ENCODE results near the gene FCHSD2.

Gene FCHSD2

DNA sequence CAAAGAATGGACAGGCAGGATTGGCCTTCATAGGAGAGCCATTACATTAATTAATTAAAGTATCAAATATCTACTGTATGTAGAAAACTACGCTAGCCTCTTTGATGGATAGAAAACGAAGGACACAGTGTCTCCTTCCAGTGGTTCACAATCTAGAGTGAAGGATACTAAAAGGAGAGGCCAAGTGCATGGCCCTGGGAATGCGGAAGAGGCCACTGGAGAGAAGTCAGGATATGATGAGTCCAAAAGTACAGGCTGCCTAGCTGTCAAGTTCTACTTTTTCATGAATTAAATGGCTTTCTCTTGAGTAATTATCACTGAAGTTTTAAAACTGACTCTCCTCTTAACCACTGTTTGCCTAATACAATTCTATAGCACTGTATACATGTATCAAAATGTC, 286.1 kb downstream of the FCHSD2 start:
- Histone ChIP-seq H3K27me3 (ENCODE audit: control insufficient read depth in 2 of 2, insufficient read depth in 2 of 2, low read length in 2 of 2) (no peaks in the 10 kb centered on the region), H3K36me3 (ENCODE audit: control insufficient read depth in 2 of 2, insufficient read depth in 2 of 2, low read length in 2 of 2) (peaks cover 0 to 2% of the 10 kb centered on the region in 2 donors), H3K4me3 (ENCODE audit: low read length in 2 of 2) (no peak overlapping the region), H3K9ac (ENCODE audit: low read depth in 1 of 2, low read length in 2 of 2) (no peak overlapping the region), H3K9me3 (ENCODE audit: control insufficient read depth in 2 of 2, low read length in 2 of 2) (no peaks in the 10 kb centered on the region), H3K4me1 (ENCODE audit: control insufficient read depth in 2 of 2, insufficient read depth in 2 of 2, low read length in 2 of 2) (no peaks in the 10 kb centered on the region), H3K27ac (ENCODE audit: low read depth in 2 of 2, low read length in 2 of 2) (no peak overlapping the region)

DNA sequence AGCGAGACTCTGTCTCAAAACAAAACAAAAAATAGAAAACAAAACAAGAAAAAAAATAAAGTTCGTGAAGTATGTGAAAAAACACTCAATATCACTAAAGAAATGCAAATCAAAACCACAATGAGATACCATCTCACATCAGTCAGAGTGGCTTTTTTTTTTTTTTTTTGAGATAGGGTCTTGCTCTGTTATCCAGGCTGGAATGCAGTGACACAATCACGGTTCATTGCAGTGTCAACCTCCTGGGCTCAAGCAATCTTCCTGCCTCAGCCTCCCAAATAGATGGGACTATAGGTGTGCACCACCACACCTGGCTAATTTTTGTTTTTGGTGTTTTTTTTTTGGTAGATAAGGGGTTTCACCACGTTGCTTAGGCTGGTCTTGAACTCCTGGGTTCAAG, 290.4 kb downstream of the FCHSD2 start:
- no peaks in the 10 kb centered on the region for H3K27me3 ChIP-seq (ENCODE audit: control insufficient read depth in 2 of 2, insufficient read depth in 2 of 2, low read length in 2 of 2)
- no peak overlapping the region for H3K9ac ChIP-seq (ENCODE audit: low read depth in 1 of 2, low read length in 2 of 2)
- H3K4me1 ChIP-seq (ENCODE audit: control insufficient read depth in 2 of 2, insufficient read depth in 2 of 2, low read length in 2 of 2) = no peaks in the 10 kb centered on the region
- H3K9me3 ChIP-seq (ENCODE audit: control insufficient read depth in 2 of 2, low read length in 2 of 2) = no peaks in the 10 kb centered on the region
- peaks cover 0 to 2% of the 10 kb centered on the region in 2 donors for H3K36me3 ChIP-seq (ENCODE audit: control insufficient read depth in 2 of 2, insufficient read depth in 2 of 2, low read length in 2 of 2)
- no peak overlapping the region for H3K27ac ChIP-seq (ENCODE audit: low read depth in 2 of 2, low read length in 2 of 2)
- no peak overlapping the region for H3K4me3 ChIP-seq (ENCODE audit: low read length in 2 of 2)

DNA sequence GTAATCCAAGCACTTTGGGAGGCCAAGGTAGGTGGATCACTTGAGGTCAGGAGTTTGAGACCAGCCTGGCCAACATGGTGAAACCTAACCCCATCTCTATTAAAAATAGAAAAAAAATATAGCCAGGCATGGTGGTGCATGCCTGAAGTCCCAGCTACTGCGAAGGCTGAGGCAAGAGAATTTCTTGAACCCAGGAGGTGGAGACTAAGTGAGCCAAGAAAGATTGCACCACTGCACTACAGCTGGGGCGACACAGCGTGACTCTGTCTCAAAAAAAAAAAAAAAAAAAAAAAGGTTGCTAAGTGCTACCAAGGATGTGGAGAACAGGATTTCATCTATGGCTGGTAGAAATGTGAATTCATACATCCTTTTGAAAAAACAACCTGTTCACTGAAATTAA, 291.3 kb downstream of the FCHSD2 start:
- peaks cover 0 to 2% of the 10 kb centered on the region in 2 donors for H3K36me3 ChIP-seq (ENCODE audit: control insufficient read depth in 2 of 2, insufficient read depth in 2 of 2, low read length in 2 of 2)
- no peaks in the 10 kb centered on the region for H3K27me3 ChIP-seq (ENCODE audit: control insufficient read depth in 2 of 2, insufficient read depth in 2 of 2, low read length in 2 of 2)
- H3K27ac ChIP-seq (ENCODE audit: low read depth in 2 of 2, low read length in 2 of 2) = no peak overlapping the region
- H3K4me3 ChIP-seq (ENCODE audit: low read length in 2 of 2) = no peak overlapping the region
- no peak overlapping the region for H3K9ac ChIP-seq (ENCODE audit: low read depth in 1 of 2, low read length in 2 of 2)
- no peaks in the 10 kb centered on the region for H3K9me3 ChIP-seq (ENCODE audit: control insufficient read depth in 2 of 2, low read length in 2 of 2)
- no peaks in the 10 kb centered on the region for H3K4me1 ChIP-seq (ENCODE audit: control insufficient read depth in 2 of 2, insufficient read depth in 2 of 2, low read length in 2 of 2)

DNA sequence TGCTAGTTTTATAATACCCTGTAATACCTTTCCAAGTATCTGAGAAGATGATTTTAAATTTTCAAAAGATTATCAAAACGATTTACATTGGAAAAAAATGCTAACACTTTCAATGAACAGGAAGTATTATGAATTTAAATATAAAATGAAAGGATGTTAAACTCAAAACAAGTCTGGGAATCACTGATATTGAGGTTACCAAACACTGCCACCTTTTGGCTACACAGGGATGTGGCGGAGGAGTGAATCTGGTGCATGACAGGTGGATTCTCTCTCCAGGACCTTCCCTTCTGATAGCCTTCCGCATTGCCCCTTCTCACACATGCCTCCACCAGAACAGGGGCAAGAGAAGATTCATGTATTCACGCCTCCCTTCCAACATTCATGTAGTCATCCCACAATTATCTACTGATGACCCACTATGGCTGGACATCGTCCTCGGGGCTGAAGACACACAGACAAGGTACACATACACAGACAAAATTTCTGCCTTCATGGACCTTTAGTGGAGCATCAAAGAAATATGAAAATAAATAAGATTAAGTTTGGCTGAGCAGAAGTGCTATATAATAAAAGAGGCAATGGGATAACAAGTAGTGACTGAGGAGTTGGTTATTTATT, 293.2 kb downstream of the FCHSD2 start:
- no peaks in the 10 kb centered on the region for H3K4me1 ChIP-seq (ENCODE audit: control insufficient read depth in 2 of 2, insufficient read depth in 2 of 2, low read length in 2 of 2)
- H3K36me3 ChIP-seq (ENCODE audit: control insufficient read depth in 2 of 2, insufficient read depth in 2 of 2, low read length in 2 of 2) = peaks cover 0 to 2% of the 10 kb centered on the region in 2 donors
- no peak overlapping the region for H3K4me3 ChIP-seq (ENCODE audit: low read length in 2 of 2)
- H3K9ac ChIP-seq (ENCODE audit: low read depth in 1 of 2, low read length in 2 of 2) = no peak overlapping the region
- no peaks in the 10 kb centered on the region for H3K9me3 ChIP-seq (ENCODE audit: control insufficient read depth in 2 of 2, low read length in 2 of 2)
- no peak overlapping the region for H3K27ac ChIP-seq (ENCODE audit: low read depth in 2 of 2, low read length in 2 of 2)
- H3K27me3 ChIP-seq (ENCODE audit: control insufficient read depth in 2 of 2, insufficient read depth in 2 of 2, low read length in 2 of 2) = no peaks in the 10 kb centered on the region

DNA sequence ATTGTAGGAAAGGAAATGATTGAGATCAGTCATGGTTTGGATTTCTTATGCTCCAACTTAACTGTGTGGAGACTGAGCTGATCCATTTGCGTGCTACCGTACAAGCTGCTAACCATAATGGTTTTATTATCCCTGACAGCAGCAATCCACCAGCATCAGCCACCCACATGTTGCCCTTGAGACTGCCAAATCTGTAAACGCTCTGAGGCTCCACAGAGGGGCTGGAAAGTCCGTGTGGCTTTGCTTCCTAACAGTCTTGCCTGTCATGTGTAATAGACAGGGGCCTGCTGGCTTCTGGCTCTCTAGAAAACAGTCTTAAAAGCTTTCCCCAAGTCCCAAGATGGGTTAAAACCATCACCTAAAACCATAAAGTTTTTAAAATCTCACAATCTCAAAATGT, 297.8 kb downstream of the FCHSD2 start:
- peaks cover 15 to 31% of the 10 kb centered on the region in 2 donors for H3K36me3 ChIP-seq (ENCODE audit: control insufficient read depth in 2 of 2, insufficient read depth in 2 of 2, low read length in 2 of 2)
- no peaks in the 10 kb centered on the region for H3K9me3 ChIP-seq (ENCODE audit: control insufficient read depth in 2 of 2, low read length in 2 of 2)
- H3K4me1 ChIP-seq (ENCODE audit: control insufficient read depth in 2 of 2, insufficient read depth in 2 of 2, low read length in 2 of 2) = no peaks in the 10 kb centered on the region
- no peak overlapping the region for H3K9ac ChIP-seq (ENCODE audit: low read depth in 1 of 2, low read length in 2 of 2)
- H3K27ac ChIP-seq (ENCODE audit: low read depth in 2 of 2, low read length in 2 of 2) = no peak overlapping the region
- H3K27me3 ChIP-seq (ENCODE audit: control insufficient read depth in 2 of 2, insufficient read depth in 2 of 2, low read length in 2 of 2) = no peaks in the 10 kb centered on the region
- H3K4me3 ChIP-seq (ENCODE audit: low read length in 2 of 2) = no peak overlapping the region

DNA sequence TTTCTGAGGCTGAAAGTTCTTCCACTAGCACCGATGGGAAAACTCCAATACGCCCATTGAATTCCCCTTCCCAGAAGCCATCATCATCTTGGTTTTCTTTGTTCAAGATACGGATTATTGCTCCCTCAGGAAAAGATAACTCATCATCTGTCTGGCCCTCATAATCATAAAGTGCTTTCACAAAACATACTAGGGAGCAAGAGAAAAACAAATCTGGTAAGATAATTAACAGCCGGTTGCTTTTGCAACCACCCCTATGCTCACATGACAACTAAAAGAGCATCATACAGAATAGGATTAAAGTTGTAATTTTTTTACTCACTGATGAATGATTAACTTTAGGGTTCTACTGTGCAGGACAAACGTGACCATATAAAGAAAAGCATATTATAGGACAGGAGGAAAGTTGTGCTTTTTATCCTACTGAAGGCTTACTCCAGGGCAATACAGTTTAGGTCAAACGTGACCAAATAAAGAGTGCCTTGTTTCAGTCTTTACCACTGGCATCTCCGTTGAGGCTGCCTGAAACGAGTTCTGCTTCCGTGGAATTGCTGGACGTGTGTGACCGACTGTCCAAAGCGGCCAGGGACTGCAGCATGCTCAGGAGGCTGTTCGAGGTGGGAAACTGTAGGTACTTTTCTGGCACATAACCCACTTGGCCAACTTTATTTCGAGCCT, 299.3 kb downstream of the FCHSD2 start:
- Histone ChIP-seq H3K4me1 (ENCODE audit: control insufficient read depth in 2 of 2, insufficient read depth in 2 of 2, low read length in 2 of 2) (no peaks in the 10 kb centered on the region), H3K36me3 (ENCODE audit: control insufficient read depth in 2 of 2, insufficient read depth in 2 of 2, low read length in 2 of 2) (peaks cover 15 to 37% of the 10 kb centered on the region in 2 donors), H3K27ac (ENCODE audit: low read depth in 2 of 2, low read length in 2 of 2) (no peak overlapping the region), H3K9me3 (ENCODE audit: control insufficient read depth in 2 of 2, low read length in 2 of 2) (no peaks in the 10 kb centered on the region), H3K9ac (ENCODE audit: low read depth in 1 of 2, low read length in 2 of 2) (no peak overlapping the region), H3K27me3 (ENCODE audit: control insufficient read depth in 2 of 2, insufficient read depth in 2 of 2, low read length in 2 of 2) (no peaks in the 10 kb centered on the region), H3K4me3 (ENCODE audit: low read length in 2 of 2) (no peak overlapping the region)

DNA sequence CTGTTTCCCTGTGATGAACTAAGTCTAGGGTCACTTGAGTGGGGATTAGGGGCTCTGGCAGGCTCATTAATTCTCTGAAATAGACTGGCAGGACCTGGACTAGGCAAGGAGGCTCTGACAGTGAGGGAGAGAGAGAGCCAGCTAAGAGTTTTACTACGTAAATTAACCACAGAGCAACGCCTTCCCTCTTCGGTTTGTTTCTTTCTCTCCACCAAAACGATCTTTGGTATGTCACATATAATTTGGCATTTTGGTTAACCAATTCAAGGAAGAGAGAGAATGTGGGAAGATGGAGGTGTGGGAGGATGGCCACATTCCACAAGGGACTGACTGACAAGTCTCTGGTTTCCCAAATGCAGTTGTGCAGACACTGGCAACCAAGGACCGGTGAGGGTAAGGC, 300.0 kb downstream of the FCHSD2 start:
- H3K27ac ChIP-seq (ENCODE audit: low read depth in 2 of 2, low read length in 2 of 2) = no peak overlapping the region
- H3K4me3 ChIP-seq (ENCODE audit: low read length in 2 of 2) = no peak overlapping the region
- H3K9ac ChIP-seq (ENCODE audit: low read depth in 1 of 2, low read length in 2 of 2) = no peak overlapping the region
- H3K36me3 ChIP-seq (ENCODE audit: control insufficient read depth in 2 of 2, insufficient read depth in 2 of 2, low read length in 2 of 2) = peaks cover 18 to 42% of the 10 kb centered on the region in 2 donors
- H3K27me3 ChIP-seq (ENCODE audit: control insufficient read depth in 2 of 2, insufficient read depth in 2 of 2, low read length in 2 of 2) = no peaks in the 10 kb centered on the region
- H3K9me3 ChIP-seq (ENCODE audit: control insufficient read depth in 2 of 2, low read length in 2 of 2) = no peaks in the 10 kb centered on the region
- H3K4me1 ChIP-seq (ENCODE audit: control insufficient read depth in 2 of 2, insufficient read depth in 2 of 2, low read length in 2 of 2) = no peaks in the 10 kb centered on the region

DNA sequence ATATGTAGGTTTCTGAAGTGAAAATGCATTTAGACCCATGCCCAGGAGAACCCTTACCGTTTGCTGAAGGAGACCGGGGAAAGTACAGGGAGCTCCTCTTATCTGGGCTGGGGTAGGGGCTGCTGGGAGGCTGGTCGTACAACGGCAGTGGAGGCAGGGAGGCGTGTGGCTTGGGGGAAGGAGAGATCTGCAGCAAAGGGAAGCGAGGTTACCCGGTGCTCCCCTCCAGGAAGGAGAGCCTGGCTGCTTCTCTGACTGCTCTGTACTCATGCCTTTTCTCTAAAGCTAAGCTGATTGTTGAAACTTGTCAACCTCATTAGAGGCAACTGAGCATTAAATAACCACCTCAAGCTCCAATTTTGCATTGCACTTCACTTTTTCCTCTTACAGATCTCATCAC, 300.7 kb downstream of the FCHSD2 start:
- peaks cover 18 to 42% of the 10 kb centered on the region in 2 donors for H3K36me3 ChIP-seq (ENCODE audit: control insufficient read depth in 2 of 2, insufficient read depth in 2 of 2, low read length in 2 of 2)
- no peaks in the 10 kb centered on the region for H3K27me3 ChIP-seq (ENCODE audit: control insufficient read depth in 2 of 2, insufficient read depth in 2 of 2, low read length in 2 of 2)
- H3K9me3 ChIP-seq (ENCODE audit: control insufficient read depth in 2 of 2, low read length in 2 of 2) = no peaks in the 10 kb centered on the region
- no peak overlapping the region for H3K4me3 ChIP-seq (ENCODE audit: low read length in 2 of 2)
- no peak overlapping the region for H3K27ac ChIP-seq (ENCODE audit: low read depth in 2 of 2, low read length in 2 of 2)
- H3K9ac ChIP-seq (ENCODE audit: low read depth in 1 of 2, low read length in 2 of 2) = no peak overlapping the region
- no peaks in the 10 kb centered on the region for H3K4me1 ChIP-seq (ENCODE audit: control insufficient read depth in 2 of 2, insufficient read depth in 2 of 2, low read length in 2 of 2)

DNA sequence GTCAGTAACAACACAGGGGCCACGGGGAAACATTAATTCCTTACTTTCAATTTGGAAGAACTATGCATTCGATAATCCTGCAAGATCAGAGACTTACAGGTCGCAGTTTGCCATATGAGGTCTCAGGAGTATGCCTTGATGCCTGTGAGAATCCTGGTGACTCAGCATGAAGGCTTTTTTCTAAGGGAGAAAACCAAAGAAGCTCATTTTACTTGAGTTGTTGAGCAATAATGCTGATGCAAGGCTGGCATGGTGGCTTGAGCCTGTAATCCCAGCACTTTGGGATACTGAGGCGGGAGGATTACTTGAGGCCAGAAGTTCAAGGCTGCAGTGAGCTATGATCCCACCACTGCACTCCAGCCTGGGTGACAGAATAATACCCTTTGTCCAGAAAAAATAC, 301.3 kb downstream of the FCHSD2 start:
- H3K27ac ChIP-seq (ENCODE audit: low read depth in 2 of 2, low read length in 2 of 2) = no peak overlapping the region
- H3K4me3 ChIP-seq (ENCODE audit: low read length in 2 of 2) = no peak overlapping the region
- H3K36me3 ChIP-seq (ENCODE audit: control insufficient read depth in 2 of 2, insufficient read depth in 2 of 2, low read length in 2 of 2) = peaks cover 18 to 42% of the 10 kb centered on the region in 2 donors
- no peaks in the 10 kb centered on the region for H3K27me3 ChIP-seq (ENCODE audit: control insufficient read depth in 2 of 2, insufficient read depth in 2 of 2, low read length in 2 of 2)
- no peaks in the 10 kb centered on the region for H3K9me3 ChIP-seq (ENCODE audit: control insufficient read depth in 2 of 2, low read length in 2 of 2)
- no peaks in the 10 kb centered on the region for H3K4me1 ChIP-seq (ENCODE audit: control insufficient read depth in 2 of 2, insufficient read depth in 2 of 2, low read length in 2 of 2)
- no peak overlapping the region for H3K9ac ChIP-seq (ENCODE audit: low read depth in 1 of 2, low read length in 2 of 2)

DNA sequence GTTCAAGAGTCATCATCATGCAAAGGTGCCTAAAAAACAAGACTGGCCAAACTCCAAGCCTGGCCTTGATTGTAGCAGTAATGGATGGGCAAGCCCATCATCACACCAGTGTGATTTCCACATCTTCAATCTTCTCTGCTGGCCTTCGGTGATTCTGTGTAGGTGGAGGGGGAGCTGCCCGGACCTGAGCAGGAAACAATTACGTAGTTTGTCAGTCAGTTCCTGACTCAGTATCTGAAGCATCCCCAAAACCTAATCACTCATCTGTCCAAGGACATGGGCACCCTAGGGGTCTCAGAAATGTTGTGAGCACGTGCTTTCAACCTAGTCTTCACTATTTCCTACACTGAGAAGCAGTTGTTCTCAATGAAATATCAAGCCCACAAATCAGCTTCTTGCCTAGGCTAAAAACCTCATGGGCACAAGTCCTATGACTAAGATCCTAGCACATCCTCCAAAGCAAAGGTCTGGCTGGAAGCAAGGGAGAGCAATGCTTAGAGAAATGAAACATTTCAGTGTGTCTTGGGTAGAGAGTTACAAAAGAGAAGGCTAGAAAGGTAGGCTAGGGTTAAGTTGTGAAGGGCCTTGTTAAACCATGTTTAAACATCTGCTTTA, 303.3 kb downstream of the FCHSD2 start:
- H3K9ac ChIP-seq (ENCODE audit: low read depth in 1 of 2, low read length in 2 of 2) = no peak overlapping the region
- H3K27ac ChIP-seq (ENCODE audit: low read depth in 2 of 2, low read length in 2 of 2) = no peak overlapping the region
- H3K9me3 ChIP-seq (ENCODE audit: control insufficient read depth in 2 of 2, low read length in 2 of 2) = no peaks in the 10 kb centered on the region
- H3K27me3 ChIP-seq (ENCODE audit: control insufficient read depth in 2 of 2, insufficient read depth in 2 of 2, low read length in 2 of 2) = no peaks in the 10 kb centered on the region
- peaks cover 18 to 42% of the 10 kb centered on the region in 2 donors for H3K36me3 ChIP-seq (ENCODE audit: control insufficient read depth in 2 of 2, insufficient read depth in 2 of 2, low read length in 2 of 2)
- H3K4me3 ChIP-seq (ENCODE audit: low read length in 2 of 2) = no peak overlapping the region
- H3K4me1 ChIP-seq (ENCODE audit: control insufficient read depth in 2 of 2, insufficient read depth in 2 of 2, low read length in 2 of 2) = peaks cover 0 to 3% of the 10 kb centered on the region in 2 donors

Data from mucosa of rectum (tissue), 2 donors.